ENCODE results near the gene ACRV1. TPM values are rescaled to one million over a fixed set of nuclear protein-coding genes. Genes with fewer than 3 reads are reported as not detected.

The ACRV1 gene
- total RNA-seq, 4 donors from 2014 or later, result not detected

DNA sequence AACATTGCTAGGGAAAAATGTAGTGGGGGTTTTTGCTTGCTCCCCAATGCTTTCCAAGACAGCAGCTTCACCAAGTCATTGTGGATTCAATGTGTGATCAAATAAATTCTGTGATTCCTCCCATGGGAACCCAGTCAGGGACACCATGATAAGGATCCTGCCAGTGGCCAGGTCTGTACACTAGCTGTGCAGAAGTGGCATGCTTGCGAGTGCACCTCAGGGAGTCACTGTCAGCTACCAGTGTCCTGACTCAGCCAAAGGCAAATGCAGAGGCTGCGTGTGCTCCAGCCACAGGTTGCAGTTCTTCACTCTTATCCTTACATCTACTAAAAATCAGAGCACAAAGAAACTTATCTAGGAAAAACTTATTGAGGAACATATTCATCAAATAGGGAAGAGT lies 9.4 kb upstream of the ACRV1 start:
- no peaks in the 10 kb centered on the region for H3K27me3 ChIP-seq
- no peaks in the 10 kb centered on the region for H3K36me3 ChIP-seq
- in situ Hi-C loops (cut with MboI; ENCODE audit: low sequenced_read_pairs in 4 of 4) (loop anchor here in 1 of 4 donors (25.0 kb wide), 1 partner anchor 153 kb away; no protein-coding TSS in a partner anchor), intact Hi-C loops (cut with DNase I; ENCODE audit: low total_unique reads) (no loop called here)
- H3K4me1 ChIP-seq, result no peaks in the 10 kb centered on the region
- ATAC-seq (no peak), DNase-seq (no peak)
- no peaks in the 10 kb centered on the region for H3K9me3 ChIP-seq
- H3K4me3 ChIP-seq, result no peak overlapping the region
- TF ChIP-seq, protein P1, sequence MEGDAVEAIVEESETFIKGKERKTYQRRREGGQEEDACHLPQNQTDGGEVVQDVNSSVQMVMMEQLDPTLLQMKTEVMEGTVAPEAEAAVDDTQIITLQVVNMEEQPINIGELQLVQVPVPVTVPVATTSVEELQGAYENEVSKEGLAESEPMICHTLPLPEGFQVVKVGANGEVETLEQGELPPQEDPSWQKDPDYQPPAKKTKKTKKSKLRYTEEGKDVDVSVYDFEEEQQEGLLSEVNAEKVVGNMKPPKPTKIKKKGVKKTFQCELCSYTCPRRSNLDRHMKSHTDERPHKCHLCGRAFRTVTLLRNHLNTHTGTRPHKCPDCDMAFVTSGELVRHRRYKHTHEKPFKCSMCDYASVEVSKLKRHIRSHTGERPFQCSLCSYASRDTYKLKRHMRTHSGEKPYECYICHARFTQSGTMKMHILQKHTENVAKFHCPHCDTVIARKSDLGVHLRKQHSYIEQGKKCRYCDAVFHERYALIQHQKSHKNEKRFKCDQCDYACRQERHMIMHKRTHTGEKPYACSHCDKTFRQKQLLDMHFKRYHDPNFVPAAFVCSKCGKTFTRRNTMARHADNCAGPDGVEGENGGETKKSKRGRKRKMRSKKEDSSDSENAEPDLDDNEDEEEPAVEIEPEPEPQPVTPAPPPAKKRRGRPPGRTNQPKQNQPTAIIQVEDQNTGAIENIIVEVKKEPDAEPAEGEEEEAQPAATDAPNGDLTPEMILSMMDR (IDR thresholded peaks at IDR 0.05 in 4 of 5, conservative IDR thresholded peaks at IDR 0.05 in 1 of 5), result no peak
- no peak for TF ChIP-seq POLR2A (IDR thresholded peaks at IDR 0.05)
- no peak overlapping the region for H3K27ac ChIP-seq

DNA sequence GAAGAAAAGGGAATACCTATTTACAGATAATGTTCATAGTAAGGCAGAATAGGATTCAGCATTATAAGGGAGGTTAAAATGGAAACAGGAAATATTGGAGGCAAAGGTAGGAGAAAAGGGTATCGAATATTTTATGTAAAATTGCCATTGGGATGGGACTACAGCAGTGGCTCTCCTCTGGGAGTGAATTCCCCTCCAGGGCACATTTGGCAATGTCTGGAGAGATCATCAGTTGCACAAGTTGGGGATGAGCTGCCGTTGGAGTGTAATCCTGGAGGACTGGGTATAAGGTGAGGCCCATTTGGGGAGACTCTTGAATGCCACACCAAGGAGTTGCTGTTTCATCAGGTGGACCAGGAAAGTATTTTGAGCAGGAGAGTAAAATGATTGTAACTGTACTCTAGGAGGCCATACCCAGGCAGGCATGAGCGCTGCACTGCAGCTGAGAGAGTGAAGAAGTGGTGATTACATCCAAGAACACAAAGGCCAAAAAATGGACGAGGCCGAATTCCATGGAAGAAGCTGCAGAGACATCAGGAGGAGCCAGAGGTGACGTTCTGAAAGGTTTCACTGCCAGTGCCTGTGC lies 8.7 kb upstream of the ACRV1 start:
- no peaks in the 10 kb centered on the region for H3K36me3 ChIP-seq
- no peaks in the 10 kb centered on the region for H3K4me1 ChIP-seq
- TF ChIP-seq, protein P1 (IDR thresholded peaks at IDR 0.05 in 4 of 5, conservative IDR thresholded peaks at IDR 0.05 in 1 of 5), result no peak
- no peak for TF ChIP-seq POLR2A (IDR thresholded peaks at IDR 0.05)
- no peaks in the 10 kb centered on the region for H3K9me3 ChIP-seq
- no peaks in the 10 kb centered on the region for H3K27me3 ChIP-seq
- H3K4me3 ChIP-seq, result no peak overlapping the region
- in situ Hi-C loops (cut with MboI; ENCODE audit: low sequenced_read_pairs in 4 of 4), result loop anchor here in 1 of 4 donors (25.0 kb wide), 1 partner anchor 152 kb away; no protein-coding TSS in a partner anchor
- DNase-seq, result no peak
- no peak for ATAC-seq
- H3K27ac ChIP-seq, result no peak overlapping the region
- intact Hi-C loops (cut with DNase I; ENCODE audit: low total_unique reads), result no loop called here

DNA sequence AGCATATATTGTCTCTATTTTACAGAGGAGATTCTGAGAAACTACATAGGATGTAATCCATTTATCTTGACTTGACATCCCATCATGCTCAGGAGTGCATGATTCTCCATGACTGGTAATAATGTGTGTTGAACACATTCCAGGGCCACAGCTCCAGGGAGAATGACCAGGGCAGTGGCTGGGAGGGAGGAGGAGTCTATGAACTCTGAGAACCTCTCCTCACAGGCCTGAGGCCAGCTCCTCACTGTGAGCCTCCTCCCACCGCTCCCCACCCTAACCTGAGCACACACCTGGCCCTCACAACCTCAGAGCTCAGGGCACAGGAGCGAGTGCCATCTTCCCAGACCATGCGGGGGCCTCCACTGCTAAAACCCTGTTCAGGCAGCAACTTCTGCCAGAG lies 8.0 kb upstream of the ACRV1 start:
- no peak for ATAC-seq
- Histone ChIP-seq H3K4me1 (no peaks in the 10 kb centered on the region), H3K27ac (no peak overlapping the region), H3K27me3 (no peaks in the 10 kb centered on the region), H3K36me3 (no peaks in the 10 kb centered on the region), H3K4me3 (no peak overlapping the region), H3K9me3 (no peaks in the 10 kb centered on the region)
- DNase-seq, result no peak
- in situ Hi-C loops (cut with MboI; ENCODE audit: low sequenced_read_pairs in 4 of 4), result loop anchor here in 1 of 4 donors (25.0 kb wide), 1 partner anchor 151 kb away; no protein-coding TSS in a partner anchor
- TF ChIP-seq POLR2A (IDR thresholded peaks at IDR 0.05), result no peak
- TF ChIP-seq, protein P1 (IDR thresholded peaks at IDR 0.05 in 4 of 5, conservative IDR thresholded peaks at IDR 0.05 in 1 of 5), result no peak
- intact Hi-C loops (cut with DNase I; ENCODE audit: low total_unique reads), result no loop called here

DNA sequence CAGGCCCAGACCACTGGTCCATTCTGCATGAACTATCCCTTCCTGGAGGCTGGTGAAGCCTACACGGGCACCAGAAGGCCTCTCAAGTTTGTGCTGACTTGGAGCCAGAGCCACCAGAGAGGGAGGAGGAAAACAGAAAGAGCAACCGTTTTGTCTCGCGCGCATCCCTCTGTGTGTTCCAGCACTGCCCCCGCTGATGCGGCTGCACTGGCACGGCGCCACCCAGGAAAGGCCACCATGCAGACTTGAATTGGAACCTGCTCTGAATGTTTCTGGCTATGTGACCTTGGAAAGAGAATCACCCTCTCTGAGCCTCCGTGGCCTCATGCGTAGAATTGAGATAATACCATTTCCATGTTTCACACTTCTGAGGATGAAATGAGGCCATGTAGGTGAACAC lies 7.4 kb upstream of the ACRV1 start:
- TF ChIP-seq, protein P1 (IDR thresholded peaks at IDR 0.05 in 4 of 5, conservative IDR thresholded peaks at IDR 0.05 in 1 of 5), result no peak
- TF ChIP-seq POLR2A (IDR thresholded peaks at IDR 0.05), result no peak
- Histone ChIP-seq H3K27me3 (no peaks in the 10 kb centered on the region), H3K4me3 (no peak overlapping the region), H3K27ac (no peak overlapping the region), H3K4me1 (no peaks in the 10 kb centered on the region), H3K9me3 (no peaks in the 10 kb centered on the region), H3K36me3 (no peaks in the 10 kb centered on the region)
- intact Hi-C loops (cut with DNase I; ENCODE audit: low total_unique reads) (no loop called here), in situ Hi-C loops (cut with MboI; ENCODE audit: low sequenced_read_pairs in 4 of 4) (loop anchor here in 1 of 4 donors (25.0 kb wide), 1 partner anchor 151 kb away; no protein-coding TSS in a partner anchor)
- ATAC-seq, result no peak
- no peak for DNase-seq

Measured in gastrocnemius medialis (tissue), 4 donors.